ENCODE measurements around the gene RERE. TPM values are rescaled to one million over a fixed set of nuclear protein-coding genes. Genes with fewer than 3 reads are reported as not detected.

Gene RERE
- total RNA-seq, 2 experiments from 2014 or later: 73.1 to 211 TPM

GRCh38 chr1:8390707-8391106, 426.7 kb downstream of the RERE start:
- ChIA-PET CTCF (ENCODE audit: unreplicated experiment) (no interaction called here), POLR2A (interaction anchor here (0.7 kb wide), 1 partner anchor 13 kb away, joined by 3 read pairs; no protein-coding TSS in a partner anchor)
- Histone ChIP-seq H3K4me1 (ENCODE audit: insufficient read depth, low read length, poor library complexity, severe bottlenecking) (peaks cover 30% of the 10 kb centered on the region), H2AFZ (ENCODE audit: low read length) (no peak overlapping the region), H3K9me3 (ENCODE audit: low read length) (no peaks in the 10 kb centered on the region), H3K27ac (ENCODE audit: low read depth, low read length, poor library complexity, severe bottlenecking) (peak overlapping the region; percentile 11), H3K79me2 (ENCODE audit: insufficient read depth, low read depth, low read length) (peaks cover 98% of the 10 kb centered on the region), H4K20me1 (ENCODE audit: insufficient read depth, low read length) (peaks cover 47% of the 10 kb centered on the region), H3K9me2 (ENCODE audit: insufficient read depth, low read length) (no peaks in the 10 kb centered on the region), H3K36me3 (ENCODE audit: insufficient read depth, low read length) (peaks cover 96% of the 10 kb centered on the region), H3K4me3 (ENCODE audit: low read depth, low read length, poor library complexity, severe bottlenecking) (no peak overlapping the region), H3K4me2 (ENCODE audit: low read length) (no peak overlapping the region)
- TF ChIP-seq EZH2phosphoT487 (IDR thresholded peaks at IDR 0.05; ENCODE audit: borderline replicate concordance, low read depth, low read length) (no peak), CTCF (conservative IDR thresholded peaks at IDR 0.05; ENCODE audit: low read length) (no peak)
- DNase-seq (ENCODE audit: low spot score): no peak
- no TSS peak for BruUV-seq (replicated peaks)
- intact Hi-C loops (cut with micrococcal nuclease; ENCODE audit: unreplicated experiment): no loop called here

GRCh38 chr1:8389958-8390535, 427.4 kb downstream of the RERE start:
- Histone ChIP-seq H3K4me1 (ENCODE audit: insufficient read depth, low read length, poor library complexity, severe bottlenecking) (peaks cover 23% of the 10 kb centered on the region), H3K27ac (ENCODE audit: low read depth, low read length, poor library complexity, severe bottlenecking) (no peak overlapping the region), H3K9me3 (ENCODE audit: low read length) (no peaks in the 10 kb centered on the region), H3K36me3 (ENCODE audit: insufficient read depth, low read length) (peaks cover 95% of the 10 kb centered on the region), H3K4me2 (ENCODE audit: low read length) (no peak overlapping the region), H2AFZ (ENCODE audit: low read length) (no peak overlapping the region), H3K4me3 (ENCODE audit: low read depth, low read length, poor library complexity, severe bottlenecking) (no peak overlapping the region), H4K20me1 (ENCODE audit: insufficient read depth, low read length) (peaks cover 49% of the 10 kb centered on the region), H3K79me2 (ENCODE audit: insufficient read depth, low read depth, low read length) (peaks cover 98% of the 10 kb centered on the region), H3K9me2 (ENCODE audit: insufficient read depth, low read length) (no peaks in the 10 kb centered on the region)
- no peak for TF ChIP-seq CTCF (conservative IDR thresholded peaks at IDR 0.05; ENCODE audit: low read length)
- TF ChIP-seq EZH2phosphoT487 (IDR thresholded peaks at IDR 0.05; ENCODE audit: borderline replicate concordance, low read depth, low read length): no peak
- ChIA-PET CTCF (ENCODE audit: unreplicated experiment) (no interaction called here), POLR2A (no interaction called here)
- DNase-seq (ENCODE audit: low spot score): no peak
- intact Hi-C loops (cut with micrococcal nuclease; ENCODE audit: unreplicated experiment): no loop called here
- BruUV-seq (replicated peaks): no TSS peak

GRCh38 chr1:8388732-8389562, 428.5 kb downstream of the RERE start:
- no peak overlapping the region for H3K27ac ChIP-seq (ENCODE audit: low read depth, low read length, poor library complexity, severe bottlenecking)
- H3K4me3 ChIP-seq (ENCODE audit: low read depth, low read length, poor library complexity, severe bottlenecking): no peak overlapping the region
- TF ChIP-seq CTCF (conservative IDR thresholded peaks at IDR 0.05; ENCODE audit: low read length) (no peak), EZH2phosphoT487 (IDR thresholded peaks at IDR 0.05; ENCODE audit: borderline replicate concordance, low read depth, low read length) (no peak)
- H3K4me2 ChIP-seq (ENCODE audit: low read length): no peak overlapping the region
- H4K20me1 ChIP-seq (ENCODE audit: insufficient read depth, low read length): peaks cover 50% of the 10 kb centered on the region
- H3K9me3 ChIP-seq (ENCODE audit: low read length): no peaks in the 10 kb centered on the region
- no peaks in the 10 kb centered on the region for H3K9me2 ChIP-seq (ENCODE audit: insufficient read depth, low read length)
- H3K4me1 ChIP-seq (ENCODE audit: insufficient read depth, low read length, poor library complexity, severe bottlenecking): peaks cover 24% of the 10 kb centered on the region
- peaks cover 98% of the 10 kb centered on the region for H3K79me2 ChIP-seq (ENCODE audit: insufficient read depth, low read depth, low read length)
- BruUV-seq (replicated peaks): no TSS peak
- POLR2A ChIA-PET: no interaction called here
- no peak for DNase-seq (ENCODE audit: low spot score)
- CTCF ChIA-PET (ENCODE audit: unreplicated experiment): no interaction called here
- peaks cover 95% of the 10 kb centered on the region for H3K36me3 ChIP-seq (ENCODE audit: insufficient read depth, low read length)
- intact Hi-C loops (cut with micrococcal nuclease; ENCODE audit: unreplicated experiment): no loop called here
- no peak overlapping the region for H2AFZ ChIP-seq (ENCODE audit: low read length)

Data from OCI-LY7 (cell line).